Brain microvascular endothelial cell (primary cell): ENCODE measurements around the gene DEAF1.

Experiments used
- DNase-seq: peaks from one replicate; pipeline ENCODE4 v3.0.0-alpha.2; 2020
- H3K27ac ChIP-seq: fragments of 250-450 bp; sonication (Bioruptor Pico); 2 replicates; pipeline ENCODE4 v1.5.1; 2020; ENCODE audit warnings: mild to moderate bottlenecking, moderate library complexity
- H3K27me3 ChIP-seq: fragments of 250-450 bp; sonication (Bioruptor Pico); replicated peaks from 2 replicates; pipeline ENCODE4 v1.5.1; 2020; ENCODE audit warnings: mild to moderate bottlenecking
- H3K36me3 ChIP-seq: fragments of 250-450 bp; sonication (Bioruptor Pico); replicated peaks from 2 replicates; pipeline ENCODE4 v1.5.1; 2020; ENCODE audit warnings: mild to moderate bottlenecking
- H3K4me3 ChIP-seq: 2 replicates; pipeline ENCODE4 v1.5.1; 2011; ENCODE audit warnings: low read depth, mild to moderate bottlenecking, control low read depth, low read length, moderate library complexity
- in situ Hi-C: cut with HindIII; loops from 2 replicates; pipeline ENCODE4 v1.10.0; 2017; ENCODE audit warnings: low sequenced_read_pairs, low pct_ligation_motif_present
- TF ChIP-seq, protein P1 (sequence below): IDR thresholded peaks from 2 replicates; pipeline ENCODE4 v1.5.1; 2011; ENCODE audit warnings: low read depth, mild to moderate bottlenecking, moderate library complexity, low read length, control low read depth, inconsistent platforms; ENCODE audit errors: missing control alignments

DEAF1 gene

DNA sequence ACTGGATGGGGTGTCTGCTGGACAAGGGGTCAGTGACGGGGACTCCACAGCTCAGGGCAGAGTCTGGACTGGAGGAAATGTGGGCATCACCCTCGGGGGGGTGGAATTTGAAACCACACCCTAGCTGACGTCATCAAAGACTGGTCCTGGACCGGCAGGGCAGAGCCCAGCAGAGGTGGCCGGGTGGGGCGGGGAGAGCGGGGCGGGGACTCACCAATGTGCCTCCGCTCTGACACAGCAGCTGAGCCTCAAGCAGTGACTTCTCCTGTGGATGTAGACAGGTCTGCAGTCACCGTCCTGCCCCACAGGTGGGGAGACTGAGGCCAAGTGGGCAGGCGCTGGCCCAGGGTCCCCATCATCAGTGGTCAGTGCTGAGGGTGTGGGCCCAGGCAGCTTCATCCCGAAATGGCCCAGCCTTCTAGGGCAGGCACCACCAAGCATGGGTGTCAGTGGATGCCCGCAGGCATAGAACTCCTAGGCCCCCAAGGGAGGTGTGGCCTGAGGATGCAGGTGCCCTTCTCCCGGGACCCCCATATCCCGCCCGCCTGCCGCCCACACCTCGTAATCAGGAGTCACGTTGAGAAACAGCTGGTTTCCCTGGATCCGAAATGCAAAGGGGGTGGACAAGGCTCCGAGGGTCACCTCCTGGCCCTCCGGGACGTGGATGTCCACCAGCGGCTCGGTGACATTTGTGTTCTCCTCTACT is 70.9 kb downstream of the DEAF1 start:
- Histone ChIP-seq H3K36me3 (no peaks in the 10 kb centered on the region), H3K27ac (no peak overlapping the region), H3K27me3 (peaks cover 2% of the 10 kb centered on the region), H3K4me3 (no peak overlapping the region)
- in situ Hi-C loops = no loop called here
- DNase-seq = no peak
- TF ChIP-seq, protein P1, sequence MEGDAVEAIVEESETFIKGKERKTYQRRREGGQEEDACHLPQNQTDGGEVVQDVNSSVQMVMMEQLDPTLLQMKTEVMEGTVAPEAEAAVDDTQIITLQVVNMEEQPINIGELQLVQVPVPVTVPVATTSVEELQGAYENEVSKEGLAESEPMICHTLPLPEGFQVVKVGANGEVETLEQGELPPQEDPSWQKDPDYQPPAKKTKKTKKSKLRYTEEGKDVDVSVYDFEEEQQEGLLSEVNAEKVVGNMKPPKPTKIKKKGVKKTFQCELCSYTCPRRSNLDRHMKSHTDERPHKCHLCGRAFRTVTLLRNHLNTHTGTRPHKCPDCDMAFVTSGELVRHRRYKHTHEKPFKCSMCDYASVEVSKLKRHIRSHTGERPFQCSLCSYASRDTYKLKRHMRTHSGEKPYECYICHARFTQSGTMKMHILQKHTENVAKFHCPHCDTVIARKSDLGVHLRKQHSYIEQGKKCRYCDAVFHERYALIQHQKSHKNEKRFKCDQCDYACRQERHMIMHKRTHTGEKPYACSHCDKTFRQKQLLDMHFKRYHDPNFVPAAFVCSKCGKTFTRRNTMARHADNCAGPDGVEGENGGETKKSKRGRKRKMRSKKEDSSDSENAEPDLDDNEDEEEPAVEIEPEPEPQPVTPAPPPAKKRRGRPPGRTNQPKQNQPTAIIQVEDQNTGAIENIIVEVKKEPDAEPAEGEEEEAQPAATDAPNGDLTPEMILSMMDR = no peak

DNA sequence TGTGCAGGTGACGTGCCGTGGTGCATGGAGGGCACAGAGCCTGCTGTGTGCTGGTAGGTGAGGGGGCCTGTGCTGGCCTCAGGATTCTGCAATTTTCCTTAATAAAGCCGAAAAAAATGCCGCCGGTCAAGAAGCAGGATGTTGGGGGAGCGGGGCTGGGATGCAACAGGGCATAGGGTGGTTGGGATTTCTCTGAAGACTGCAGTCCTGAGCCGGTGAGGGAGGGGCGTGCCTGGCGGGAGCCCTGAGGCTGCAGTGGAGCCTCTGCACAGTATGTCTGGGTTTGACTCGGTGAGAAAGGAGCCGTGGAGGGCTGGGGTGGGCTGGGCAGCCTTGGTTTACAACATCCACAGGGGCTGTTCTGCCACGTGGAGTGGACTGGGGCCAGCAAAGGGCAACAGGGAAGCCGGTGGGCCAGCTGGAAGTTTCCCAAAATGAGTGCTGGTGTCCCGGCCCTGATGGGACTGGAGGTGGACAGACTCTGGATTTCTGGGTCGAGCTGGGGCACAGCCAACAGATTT is 71.6 kb downstream of the DEAF1 start:
- TF ChIP-seq, protein P1 = no peak
- no peak overlapping the region for H3K4me3 ChIP-seq
- no peak for DNase-seq
- H3K27ac ChIP-seq = no peak overlapping the region
- peaks cover 2% of the 10 kb centered on the region for H3K27me3 ChIP-seq
- in situ Hi-C loops = no loop called here
- H3K36me3 ChIP-seq = no peaks in the 10 kb centered on the region

DNA sequence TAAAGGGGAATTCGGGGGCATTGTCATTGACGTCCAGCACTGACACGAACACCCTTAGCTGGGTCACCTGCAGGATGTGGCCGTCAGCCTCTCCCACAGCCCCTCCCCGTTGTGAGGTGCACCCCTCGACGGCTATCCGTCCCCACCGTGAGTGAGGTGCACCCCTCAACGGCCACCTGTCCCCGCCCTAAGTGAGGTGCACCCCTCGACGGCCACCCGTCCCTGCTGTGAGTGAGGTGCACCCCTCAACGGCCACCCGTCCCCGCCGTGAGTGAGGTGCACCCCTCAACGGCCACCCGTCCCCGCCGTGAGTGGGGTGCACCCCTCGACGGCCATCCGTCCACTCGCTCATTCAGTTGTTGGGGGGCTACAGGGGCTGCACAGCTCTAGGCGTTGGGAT is 73.2 kb downstream of the DEAF1 start:
- H3K4me3 ChIP-seq = no peak overlapping the region
- peaks cover 2% of the 10 kb centered on the region for H3K27me3 ChIP-seq
- peaks cover 3% of the 10 kb centered on the region for H3K36me3 ChIP-seq
- in situ Hi-C loops = no loop called here
- DNase-seq = no peak
- TF ChIP-seq, protein P1 = no peak
- no peak overlapping the region for H3K27ac ChIP-seq

DNA sequence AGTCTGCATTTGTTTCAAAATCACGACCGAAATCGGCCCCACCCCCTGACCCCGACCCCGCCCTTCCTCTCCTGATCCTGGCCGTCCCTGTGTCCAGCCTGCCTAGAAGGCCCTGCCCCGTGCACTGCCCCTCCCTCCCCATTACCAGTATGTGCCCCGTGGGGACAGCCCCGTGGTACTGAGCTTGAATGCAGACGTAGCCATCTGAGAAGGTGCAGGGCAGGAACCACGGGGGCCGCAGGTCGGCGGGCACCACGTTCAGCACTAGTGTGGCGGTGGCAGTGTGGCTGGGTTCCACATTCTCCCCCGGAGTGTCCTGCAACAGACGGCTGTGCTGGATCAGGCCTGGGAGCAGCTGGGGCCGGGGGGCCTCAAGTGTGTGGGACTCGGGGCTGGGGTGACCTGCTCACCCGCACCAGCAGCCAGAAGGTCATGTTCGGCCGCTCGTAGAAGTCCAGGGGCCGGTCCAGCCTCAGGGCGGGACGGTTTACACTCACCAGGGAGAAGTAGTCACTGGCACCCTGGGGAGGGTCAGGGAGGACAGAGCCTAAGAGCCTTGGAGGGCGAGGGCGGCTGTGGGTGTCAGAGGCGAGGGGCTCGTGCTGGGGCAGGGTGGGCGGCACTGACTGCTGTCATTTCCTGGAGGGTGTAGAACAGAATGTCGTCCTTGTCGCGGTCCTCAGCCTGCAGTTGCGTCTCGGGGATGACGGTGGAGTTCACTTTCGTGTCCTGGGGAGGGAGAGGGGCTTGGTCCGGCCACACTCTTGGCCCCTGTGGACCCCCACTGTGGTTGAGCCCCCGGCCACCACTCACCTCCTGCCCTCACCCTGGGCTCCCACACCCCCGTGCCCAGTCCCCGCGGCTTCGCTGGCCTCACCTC is 73.8 kb downstream of the DEAF1 start:
- in situ Hi-C loops = no loop called here
- Histone ChIP-seq H3K4me3 (no peak overlapping the region), H3K27me3 (no peaks in the 10 kb centered on the region), H3K27ac (no peak overlapping the region), H3K36me3 (peaks cover 3% of the 10 kb centered on the region)
- DNase-seq = no peak
- TF ChIP-seq, protein P1 = no peak

DNA sequence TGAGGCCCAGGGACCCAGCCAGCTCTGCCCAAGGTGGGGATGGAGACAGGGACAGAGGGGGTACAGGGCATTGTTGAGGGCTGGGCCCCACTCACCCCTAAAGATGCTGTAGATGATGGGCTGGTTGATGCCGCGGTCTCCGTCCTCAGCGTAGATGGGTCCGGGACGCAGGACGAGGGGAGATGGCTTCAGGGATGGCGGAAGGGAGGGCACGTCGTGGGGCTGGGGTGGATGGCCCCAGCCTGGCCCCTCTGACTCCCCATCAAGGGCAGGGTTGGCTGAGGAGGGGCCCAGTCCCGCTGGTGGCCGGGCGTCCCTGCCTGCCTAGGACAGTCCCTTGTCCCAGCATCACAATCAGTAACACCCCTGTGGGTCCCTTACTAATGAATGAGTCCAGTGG is 74.8 kb downstream of the DEAF1 start:
- H3K27me3 ChIP-seq = no peaks in the 10 kb centered on the region
- no peak overlapping the region for H3K27ac ChIP-seq
- H3K36me3 ChIP-seq = peaks cover 3% of the 10 kb centered on the region
- TF ChIP-seq, protein P1 = no peak
- H3K4me3 ChIP-seq = no peak overlapping the region
- in situ Hi-C loops = no loop called here
- DNase-seq = no peak
